H9 (cell line): ENCODE data around the gene CBLB. TPM values are rescaled to one million over a fixed set of nuclear protein-coding genes. Genes with fewer than 3 reads are reported as not detected.

Experiments used
- DNase-seq: peaks from one replicate; pipeline ENCODE4 v3.0.0-alpha.2; 2017
- H2AFZ ChIP-seq: one replicate; pipeline ENCODE4 v1.6.1; 2013; ENCODE audit warnings: mild to moderate bottlenecking, low read length, control low read depth, moderate library complexity
- H2AK5ac ChIP-seq: 2 replicates; pipeline ENCODE4 v1.6.1; 2013; ENCODE audit warnings: low read length, control low read depth, mixed read lengths; ENCODE audit not compliant: insufficient read length
- H2BK120ac ChIP-seq: one replicate; pipeline ENCODE4 v1.6.1; 2013; ENCODE audit warnings: low read depth, mild to moderate bottlenecking, low read length, control low read depth, inconsistent platforms; ENCODE audit not compliant: poor library complexity, severe bottlenecking
- H2BK12ac ChIP-seq: 2 replicates; pipeline ENCODE4 v1.6.1; 2013; ENCODE audit warnings: low read length, control low read depth, mixed read lengths, low read depth; ENCODE audit not compliant: insufficient read length
- H2BK15ac ChIP-seq: 2 replicates; pipeline ENCODE4 v1.6.1; 2013; ENCODE audit warnings: low read depth, low read length, control low read depth
- H2BK20ac ChIP-seq: one replicate; pipeline ENCODE4 v1.6.1; 2013; ENCODE audit warnings: low read depth, mild to moderate bottlenecking, low read length, control low read depth, inconsistent platforms; ENCODE audit not compliant: poor library complexity, severe bottlenecking
- H2BK5ac ChIP-seq: 2 replicates; pipeline ENCODE4 v1.6.1; 2013; ENCODE audit warnings: low read length, control low read depth, mixed read lengths; ENCODE audit not compliant: insufficient read length
- H3K14ac ChIP-seq: 2 replicates; pipeline ENCODE4 v1.6.1; 2013; ENCODE audit warnings: low read length, control low read depth; ENCODE audit not compliant: insufficient read depth
- H3K18ac ChIP-seq: 2 replicates; pipeline ENCODE4 v1.6.1; 2013; ENCODE audit warnings: low read depth, mild to moderate bottlenecking, mixed read lengths, low read length, control low read depth; ENCODE audit not compliant: insufficient read length
- H3K23ac ChIP-seq: 2 replicates; pipeline ENCODE4 v1.6.1; 2013; ENCODE audit warnings: low read length, control low read depth, mixed read lengths, low read depth; ENCODE audit not compliant: insufficient read length
- H3K23me2 ChIP-seq: 2 replicates; pipeline ENCODE4 v1.6.1; 2013; ENCODE audit warnings: low read depth, mild to moderate bottlenecking, mixed read lengths, low read length, control low read depth; ENCODE audit not compliant: insufficient read length, poor library complexity, severe bottlenecking
- H3K27ac ChIP-seq: 2 replicates; pipeline ENCODE4 v1.5.1; 2013; ENCODE audit warnings: low read length, control low read depth, mixed read lengths, low read depth; ENCODE audit not compliant: insufficient read length
- H3K27me3 ChIP-seq: 2 replicates; pipeline ENCODE4 v1.6.1; 2013; ENCODE audit warnings: low read length, control low read depth, inconsistent platforms; ENCODE audit not compliant: insufficient read depth
- H3K4ac ChIP-seq: 2 replicates; pipeline ENCODE4 v1.6.1; 2013; ENCODE audit warnings: low read depth, mild to moderate bottlenecking, control low read depth, inconsistent platforms, low read length, moderate library complexity
- H3K4me1 ChIP-seq: 2 replicates; pipeline ENCODE4 v1.6.1; 2013; ENCODE audit warnings: low read length, control low read depth, inconsistent platforms; ENCODE audit not compliant: insufficient read depth
- H3K4me2 ChIP-seq: 2 replicates; pipeline ENCODE4 v1.6.1; 2013; ENCODE audit warnings: low read length, control low read depth, mixed read lengths; ENCODE audit not compliant: insufficient read length, insufficient read depth
- H3K56ac ChIP-seq: 2 replicates; pipeline ENCODE4 v1.6.1; 2013; ENCODE audit warnings: low read depth, mild to moderate bottlenecking, mixed read lengths, low read length, control low read depth; ENCODE audit not compliant: insufficient read length
- H3K79me1 ChIP-seq: 2 replicates; pipeline ENCODE4 v1.6.1; 2013; ENCODE audit warnings: low read depth, mild to moderate bottlenecking, moderate library complexity, low read length, control low read depth, inconsistent platforms; ENCODE audit not compliant: insufficient read depth, poor library complexity, severe bottlenecking
- H3K79me2 ChIP-seq: 2 replicates; pipeline ENCODE4 v1.6.1; 2013; ENCODE audit warnings: low read length, control low read depth, inconsistent platforms; ENCODE audit not compliant: insufficient read depth
- H3K9ac ChIP-seq: 2 replicates; pipeline ENCODE4 v1.6.1; 2013; ENCODE audit warnings: low read length, control low read depth, mixed read lengths; ENCODE audit not compliant: insufficient read length; ENCODE audit errors: extremely low read depth
- H3K9me3 ChIP-seq: one replicate; pipeline ENCODE4 v1.6.1; 2013; ENCODE audit warnings: low read depth, low read length, inconsistent platforms; ENCODE audit not compliant: control insufficient read depth
- H3T11ph ChIP-seq: one replicate; pipeline ENCODE4 v1.6.1; 2013; ENCODE audit warnings: mild to moderate bottlenecking, low read length, control low read depth, inconsistent platforms
- H4K20me1 ChIP-seq: one replicate; pipeline ENCODE4 v1.6.1; 2013; ENCODE audit not compliant: control insufficient read depth, insufficient read length, insufficient read depth
- H4K5ac ChIP-seq: 2 replicates; pipeline ENCODE4 v1.6.1; 2013; ENCODE audit warnings: low read depth, mild to moderate bottlenecking, mixed read lengths, low read length, control low read depth; ENCODE audit not compliant: insufficient read length
- H4K8ac ChIP-seq: replicated peaks from 2 replicates; pipeline ENCODE4 v1.6.1; 2013; ENCODE audit warnings: low read length, control low read depth, mixed read lengths, low read depth; ENCODE audit not compliant: insufficient read length
- H4K91ac ChIP-seq: 2 replicates; pipeline ENCODE4 v1.6.1; 2013; ENCODE audit warnings: low read depth, mild to moderate bottlenecking, moderate library complexity, mixed read lengths, low read length, control low read depth; ENCODE audit not compliant: insufficient read length
- H3K27ac Mint-ChIP-seq, 3 experiments: 2 replicates in 2 of 3; 3 replicates in 1 of 3; pipeline ENCODE4 v1.8.0; 2020 to 2021; ENCODE audit warnings: mixed read lengths in 3 of 3, mild to moderate bottlenecking in 1 of 3, moderate library complexity in 1 of 3
- H3K27me3 Mint-ChIP-seq: 2 replicates; pipeline ENCODE4 v1.8.0; 2021; ENCODE audit warnings: low read depth, mild to moderate bottlenecking, moderate library complexity, mixed read lengths
- H3K36me3 Mint-ChIP-seq, 3 experiments: 2 replicates in 2 of 3; 3 replicates in 1 of 3; pipeline ENCODE4 v1.8.0; 2020 to 2021; ENCODE audit warnings: low read depth in 3 of 3, mixed read lengths in 3 of 3; ENCODE audit not compliant: insufficient read depth in 1 of 3
- H3K4me1 Mint-ChIP-seq, 2 experiments: 2 replicates each; pipeline ENCODE4 v1.8.0; 2020; ENCODE audit warnings: mixed read lengths in 2 of 2
- H3K4me3 Mint-ChIP-seq, 2 experiments: 2 replicates in 1 of 2; 3 replicates in 1 of 2; pipeline ENCODE4 v1.8.0; 2020 to 2021; ENCODE audit warnings: mild to moderate bottlenecking in 2 of 2, mixed read lengths in 2 of 2, moderate library complexity in 1 of 2
- H3K9me3 Mint-ChIP-seq, 2 experiments: 2 replicates in 1 of 2; 3 replicates in 1 of 2; pipeline ENCODE4 v1.8.0; 2020; ENCODE audit warnings: mild to moderate bottlenecking in 2 of 2, mixed read lengths in 2 of 2, moderate library complexity in 1 of 2
- WGBS: extraction: QIAGEN DNeasy Blood & Tissue Kit; methylation state at CpG from one replicate; pipeline ENCODE4 v1.1.7; 2013; ENCODE audit warnings: missing lambda C conversion rate, low lambda C conversion rate, mixed read lengths; ENCODE audit not compliant: insufficient read length; ENCODE audit errors: extremely low coverage; 5-methylcytosine and 5-hydroxymethylcytosine counted together
- total RNA-seq: library from RNA; stranded (reverse); gene quantifications from 2 replicates; pipeline ENCODE4 v1.2.1, GENCODE V29; 2021
- TF ChIP-seq, protein P1 (sequence below): fragments of 200-600 bp; sonication (generic); conservative IDR thresholded peaks from 3 replicates; pipeline ENCODE4 v1.8.0; 2021; ENCODE audit warnings: antibody characterized with exemption, mild to moderate bottlenecking

The CBLB gene
- total RNA-seq, 1 experiment from 2014 or later: 25.7 TPM

DNA sequence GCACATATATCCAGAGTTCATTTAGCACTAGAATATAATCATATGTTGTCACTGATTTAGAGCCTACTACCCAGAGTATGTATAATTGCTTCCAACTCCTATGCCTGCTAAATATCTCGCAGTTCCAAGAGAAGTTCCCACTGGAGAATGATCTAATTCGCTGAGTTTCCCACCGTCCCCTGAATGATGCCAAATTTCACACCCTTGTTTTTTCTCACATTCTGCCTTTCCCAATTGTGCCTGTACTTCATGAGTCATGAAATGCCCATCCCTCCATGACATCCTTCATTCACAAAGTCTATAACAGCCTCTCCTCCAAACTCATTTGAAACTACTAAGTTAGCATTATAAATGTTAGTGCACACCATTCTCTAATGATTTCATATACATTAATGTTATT, 177.2 kb downstream of the CBLB start:
- no peaks in the 10 kb centered on the region for H3K9me3 ChIP-seq
- no peaks in the 10 kb centered on the region for H3K27me3 ChIP-seq
- H4K20me1 ChIP-seq: no peaks in the 10 kb centered on the region
- no peak for DNase-seq
- H2BK120ac ChIP-seq: no peak overlapping the region
- no peaks in the 10 kb centered on the region for H3K9me3 Mint-ChIP-seq
- no peaks in the 10 kb centered on the region for H3K27me3 Mint-ChIP-seq
- no peak overlapping the region for H2BK15ac ChIP-seq
- no peak overlapping the region for H2BK5ac ChIP-seq
- H4K91ac ChIP-seq: no peak overlapping the region
- H3K36me3 Mint-ChIP-seq: peaks cover 5 to 18% (median 8%) of the 10 kb centered on the region in 3 experiments; a peak in 5 of 7 replicates
- no peak overlapping the region for H2AFZ ChIP-seq
- H3K27ac Mint-ChIP-seq: peak overlapping the region in 1 of 3 experiments; percentile 37; a peak in 3 of 7 replicates
- H3K18ac ChIP-seq: no peak overlapping the region
- TF ChIP-seq, protein P1, sequence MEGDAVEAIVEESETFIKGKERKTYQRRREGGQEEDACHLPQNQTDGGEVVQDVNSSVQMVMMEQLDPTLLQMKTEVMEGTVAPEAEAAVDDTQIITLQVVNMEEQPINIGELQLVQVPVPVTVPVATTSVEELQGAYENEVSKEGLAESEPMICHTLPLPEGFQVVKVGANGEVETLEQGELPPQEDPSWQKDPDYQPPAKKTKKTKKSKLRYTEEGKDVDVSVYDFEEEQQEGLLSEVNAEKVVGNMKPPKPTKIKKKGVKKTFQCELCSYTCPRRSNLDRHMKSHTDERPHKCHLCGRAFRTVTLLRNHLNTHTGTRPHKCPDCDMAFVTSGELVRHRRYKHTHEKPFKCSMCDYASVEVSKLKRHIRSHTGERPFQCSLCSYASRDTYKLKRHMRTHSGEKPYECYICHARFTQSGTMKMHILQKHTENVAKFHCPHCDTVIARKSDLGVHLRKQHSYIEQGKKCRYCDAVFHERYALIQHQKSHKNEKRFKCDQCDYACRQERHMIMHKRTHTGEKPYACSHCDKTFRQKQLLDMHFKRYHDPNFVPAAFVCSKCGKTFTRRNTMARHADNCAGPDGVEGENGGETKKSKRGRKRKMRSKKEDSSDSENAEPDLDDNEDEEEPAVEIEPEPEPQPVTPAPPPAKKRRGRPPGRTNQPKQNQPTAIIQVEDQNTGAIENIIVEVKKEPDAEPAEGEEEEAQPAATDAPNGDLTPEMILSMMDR: no peak
- H3K27ac ChIP-seq: no peak overlapping the region
- no peak overlapping the region for H2BK20ac ChIP-seq
- H3T11ph ChIP-seq: no peak overlapping the region
- no peaks in the 10 kb centered on the region for H3K4me1 Mint-ChIP-seq
- H3K14ac ChIP-seq: no peak overlapping the region
- no peak overlapping the region for H3K4ac ChIP-seq
- no peak overlapping the region for H3K56ac ChIP-seq
- H3K4me1 ChIP-seq: no peaks in the 10 kb centered on the region
- no peak overlapping the region for H2AK5ac ChIP-seq
- H3K4me2 ChIP-seq: no peak overlapping the region
- H3K79me1 ChIP-seq: no peaks in the 10 kb centered on the region
- no peak overlapping the region for H3K23ac ChIP-seq
- no CpG with 5 or more reads among the region's 3 CpGs for WGBS
- no peak overlapping the region for H4K5ac ChIP-seq
- H3K4me3 Mint-ChIP-seq: no peak overlapping the region
- no peak overlapping the region for H3K9ac ChIP-seq
- H3K23me2 ChIP-seq: no peaks in the 10 kb centered on the region
- H3K79me2 ChIP-seq: no peaks in the 10 kb centered on the region
- no peak overlapping the region for H2BK12ac ChIP-seq
- no peak overlapping the region for H4K8ac ChIP-seq
